ENCODE results near the gene MCM8.

GRCh38 chr20:5991623-5992441 lies 41.4 kb downstream of the MCM8 start:
- no peak for TF ChIP-seq CTCF (IDR thresholded peaks at IDR 0.05; ENCODE audit: poor library complexity)
- TF ChIP-seq EZH2 (IDR thresholded peaks at IDR 0.05; ENCODE audit: borderline replicate concordance), result no peak
- no peak for TF ChIP-seq EZH2phosphoT487 (IDR thresholded peaks at IDR 0.05; ENCODE audit: low read depth, severe bottlenecking, unreplicated experiment)

Measured in hepatocyte (in vitro differentiated cells).